RCC 7860 (cell line): ENCODE results near the gene SLC35G1.

Experiments used
- DNase-seq: peaks from one replicate; pipeline ENCODE4 v3.0.0-alpha.2; 2015; ENCODE audit warnings: low spot score
- FAIRE-seq: peaks from 2 replicates; lab custom pipeline; 2012; peaks lifted over from hg19 to GRCh38; lab: Jason Lieb, UNC

SLC35G1 gene

GRCh38 chr10:93947055-93947454 is 53.3 kb downstream of the SLC35G1 start:
- FAIRE-seq (no peak), DNase-seq (no peak)

DNA sequence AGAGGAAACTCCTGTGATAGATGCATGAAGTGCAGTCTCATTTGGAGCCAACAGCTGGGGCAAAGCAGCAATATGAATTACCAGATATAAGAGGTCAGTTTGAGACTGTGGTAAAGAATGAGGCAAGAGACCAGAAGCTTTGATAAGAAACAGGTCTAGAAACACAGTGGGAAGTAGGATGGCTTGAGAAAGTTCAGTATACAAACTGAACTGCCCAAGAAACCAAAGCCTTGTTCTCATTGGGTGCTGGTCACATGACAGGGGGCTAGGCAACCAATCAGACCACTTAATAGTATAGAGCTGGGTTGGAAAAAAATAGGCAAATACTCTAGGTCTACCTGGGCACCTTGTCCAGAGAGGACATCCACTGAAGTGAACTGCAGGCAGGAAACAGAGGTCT is 53.7 kb downstream of the SLC35G1 start:
- FAIRE-seq: no peak
- DNase-seq: no peak

DNA sequence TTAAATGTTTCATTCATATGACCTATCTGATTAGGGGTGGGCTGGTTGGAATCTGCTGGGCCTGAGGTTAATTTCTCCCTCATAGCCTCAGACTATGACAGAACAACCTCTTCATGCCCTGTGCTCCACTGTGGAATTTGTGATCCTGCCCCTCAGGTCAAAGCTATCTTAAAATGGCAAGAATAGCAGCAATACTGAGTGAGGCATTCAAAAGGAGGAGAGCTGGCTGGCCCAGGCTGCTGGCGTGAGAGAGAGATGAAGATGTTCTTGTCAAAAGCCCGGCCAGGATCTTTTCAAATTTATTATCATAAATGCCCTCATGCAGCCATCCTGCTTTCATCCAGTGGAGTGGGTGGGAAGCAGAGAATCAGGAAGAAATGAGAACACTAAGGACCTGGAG is 58.1 kb downstream of the SLC35G1 start:
- FAIRE-seq (no peak), DNase-seq (no peak)
